GM10248 (cell line): ENCODE data around the gene JAKMIP1.

Experiments
- CTCF ChIA-PET: fragments of 300-600 bp; sonication (Branson Sonifier 250); formaldehyde crosslinking; extraction: SDS; loops from one replicate; lab custom pipeline; 2021; ENCODE audit warnings: antibody characterized with exemption; lab: Yijun Ruan, JAX
- POLR2A ChIA-PET: fragments of 350-650 bp; sonication (Branson Sonifier 250); formaldehyde crosslinking; extraction: SDS; loops from one replicate; lab custom pipeline; 2020; ENCODE audit warnings: antibody characterized with exemption; lab: Yijun Ruan, JAX
- DNase-seq: peaks from one replicate; pipeline ENCODE4 v3.0.0; 2012; ENCODE audit errors: extremely low spot score
- TF ChIP-seq, protein P1 (sequence below): IDR thresholded peaks from 2 replicates; pipeline ENCODE4 v1.5.1; 2012; ENCODE audit warnings: mild to moderate bottlenecking, low read depth; ENCODE audit errors: extremely low read depth, missing control alignments, control extremely low read depth

JAKMIP1 gene

DNA sequence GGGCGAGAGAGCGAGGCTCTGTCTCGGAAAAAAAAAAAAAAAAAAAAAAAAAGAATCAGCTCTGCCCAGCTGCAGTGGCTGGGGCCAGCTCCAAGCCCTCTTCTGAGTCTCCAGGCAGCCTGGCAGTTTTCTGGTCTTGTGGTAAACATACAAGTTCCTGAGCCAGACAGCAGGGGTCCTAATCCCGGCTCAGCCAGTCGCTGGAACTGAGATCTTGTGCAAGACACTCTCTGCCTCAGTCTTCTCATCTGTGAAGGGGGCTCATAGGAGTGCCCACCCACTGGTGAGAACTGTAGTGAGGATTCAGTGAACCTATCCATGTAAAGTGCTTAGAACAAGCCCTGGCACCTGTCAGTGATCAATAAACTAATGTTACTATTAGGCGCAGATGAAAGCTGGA is 223.9 kb downstream of the JAKMIP1 start:
- POLR2A ChIA-PET, result no interaction called here
- TF ChIP-seq, protein P1, sequence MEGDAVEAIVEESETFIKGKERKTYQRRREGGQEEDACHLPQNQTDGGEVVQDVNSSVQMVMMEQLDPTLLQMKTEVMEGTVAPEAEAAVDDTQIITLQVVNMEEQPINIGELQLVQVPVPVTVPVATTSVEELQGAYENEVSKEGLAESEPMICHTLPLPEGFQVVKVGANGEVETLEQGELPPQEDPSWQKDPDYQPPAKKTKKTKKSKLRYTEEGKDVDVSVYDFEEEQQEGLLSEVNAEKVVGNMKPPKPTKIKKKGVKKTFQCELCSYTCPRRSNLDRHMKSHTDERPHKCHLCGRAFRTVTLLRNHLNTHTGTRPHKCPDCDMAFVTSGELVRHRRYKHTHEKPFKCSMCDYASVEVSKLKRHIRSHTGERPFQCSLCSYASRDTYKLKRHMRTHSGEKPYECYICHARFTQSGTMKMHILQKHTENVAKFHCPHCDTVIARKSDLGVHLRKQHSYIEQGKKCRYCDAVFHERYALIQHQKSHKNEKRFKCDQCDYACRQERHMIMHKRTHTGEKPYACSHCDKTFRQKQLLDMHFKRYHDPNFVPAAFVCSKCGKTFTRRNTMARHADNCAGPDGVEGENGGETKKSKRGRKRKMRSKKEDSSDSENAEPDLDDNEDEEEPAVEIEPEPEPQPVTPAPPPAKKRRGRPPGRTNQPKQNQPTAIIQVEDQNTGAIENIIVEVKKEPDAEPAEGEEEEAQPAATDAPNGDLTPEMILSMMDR, result no peak
- DNase-seq, result no peak
- CTCF ChIA-PET, result interaction anchor here (0.8 kb wide), 1 partner anchor 21 kb away, joined by 3 read pairs; no protein-coding TSS in a partner anchor
